Hippocampal formation (tissue), 2 donors: Measurements from ENCODE around the gene PRDM7.
A peak's percentile ranks its signal among the peaks of the same experiment; 100 is the strongest.

ENCODE experiments used
- DNase-seq, 2 donors: peaks; one replicate each; lab custom pipeline; 2025; lab: John Stamatoyannopoulos, UW

PRDM7 gene

DNA sequence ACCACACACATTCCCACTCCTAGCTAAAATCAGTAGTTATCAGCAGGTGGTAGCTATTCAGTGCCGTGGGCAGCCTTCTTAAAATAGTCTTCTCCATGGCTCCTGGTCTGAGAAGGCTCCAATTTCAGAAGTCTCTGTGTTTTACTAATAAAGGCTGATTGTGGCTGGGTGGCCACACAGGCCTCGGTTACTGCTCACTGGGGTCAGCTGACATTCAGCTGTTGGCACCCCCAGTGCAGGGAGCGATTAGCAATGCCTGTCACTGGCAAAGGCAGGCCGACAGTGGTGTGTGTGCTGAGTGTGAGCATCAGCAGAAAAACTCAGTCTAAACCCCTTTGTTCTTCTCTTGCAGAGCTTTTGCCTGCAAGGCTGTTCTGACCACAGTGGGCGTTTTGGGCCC is 41.2 kb downstream of the PRDM7 start:
- no peak for DNase-seq

- no peak for DNase-seq
Measured at GRCh38 chr16:90034504-90034903, 42.6 kb downstream of the PRDM7 start.

DNA sequence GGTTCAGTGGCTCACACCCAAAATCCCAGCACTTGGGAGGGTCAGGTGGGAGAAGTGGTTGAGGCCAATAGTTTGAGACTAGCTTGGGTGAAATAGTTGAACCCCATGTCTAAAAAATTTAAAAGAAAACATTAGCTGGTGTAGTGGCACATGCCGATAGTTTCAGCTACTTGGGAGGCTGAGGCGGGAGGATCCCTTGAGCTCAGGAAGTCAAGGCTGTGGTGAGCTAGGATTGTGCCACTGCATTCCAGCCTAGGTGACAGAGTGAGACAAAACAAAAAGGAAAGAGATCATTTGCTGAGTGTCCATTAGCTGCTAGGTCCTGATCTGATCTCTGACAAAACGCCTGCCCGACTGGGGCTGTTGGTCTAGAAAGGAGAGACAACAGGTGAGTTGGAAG is 43.7 kb downstream of the PRDM7 start:
- no peak for DNase-seq

GRCh38 chr16:90032674-90033331 is 44.3 kb downstream of the PRDM7 start:
- no peak for DNase-seq

GRCh38 chr16:90031931-90032673 is 45.0 kb downstream of the PRDM7 start:
- no peak for DNase-seq

GRCh38 chr16:90031186-90031930 is 45.8 kb downstream of the PRDM7 start:
- DNase-seq: no peak

DNA sequence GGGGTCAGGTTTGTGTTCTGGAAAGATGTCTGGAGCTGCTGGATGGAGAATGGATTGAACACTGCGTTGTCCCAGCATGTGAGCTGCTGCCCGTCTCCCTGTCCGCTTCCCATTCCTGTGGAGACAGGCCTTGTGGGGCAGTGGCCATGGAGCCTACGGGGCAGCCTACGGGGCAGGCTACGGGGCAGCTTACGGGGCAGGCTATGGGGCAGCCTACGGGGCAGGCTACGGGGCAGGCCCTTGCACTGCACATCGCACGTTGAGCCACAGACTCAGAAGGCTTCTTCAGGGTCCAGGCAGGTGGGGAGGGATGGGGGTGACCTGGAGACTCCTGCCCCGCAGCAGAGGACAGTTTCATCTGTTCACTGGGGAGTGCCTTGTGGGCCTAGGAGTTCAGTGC is 48.1 kb downstream of the PRDM7 start:
- no peak for DNase-seq

DNA sequence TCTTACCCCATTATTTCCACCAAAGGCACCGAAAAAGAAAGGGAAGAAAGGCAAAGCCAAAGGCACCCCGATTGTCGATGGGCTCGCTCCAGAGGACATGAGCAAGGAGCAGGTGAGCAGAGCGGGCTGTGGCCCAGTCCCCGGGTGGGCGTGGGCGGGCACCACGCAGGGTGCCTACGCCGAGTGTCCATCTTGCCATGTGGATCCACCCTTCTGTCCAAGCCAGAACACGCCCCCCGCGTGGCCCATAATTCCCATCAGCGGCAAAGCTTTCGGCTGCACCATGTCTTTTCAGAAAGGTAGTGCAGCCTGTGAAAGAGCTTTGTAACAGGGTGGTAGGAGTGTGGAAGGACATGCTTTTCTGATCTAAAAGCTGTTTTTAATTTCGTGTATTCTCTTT is 49.5 kb downstream of the PRDM7 start:
- no peak for DNase-seq

DNA sequence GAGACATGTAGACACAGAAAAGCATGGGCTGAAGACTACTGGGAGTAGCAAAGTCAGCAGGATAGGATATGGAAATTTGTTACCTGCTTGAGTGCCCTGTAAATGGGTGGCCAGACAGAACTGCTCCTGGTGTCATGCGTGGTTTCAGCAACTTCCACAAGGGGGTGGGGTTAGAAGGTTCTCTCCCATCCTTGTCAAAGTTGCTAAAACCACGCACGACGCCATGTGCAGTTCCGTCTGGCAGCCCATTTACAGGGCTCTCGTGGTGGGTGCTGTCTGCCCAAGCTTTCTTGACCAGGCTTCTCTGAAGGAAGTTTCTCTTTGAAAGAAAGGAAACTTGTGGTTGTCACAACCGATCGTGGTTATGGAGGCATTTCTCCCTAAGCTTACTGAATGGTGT is 51.0 kb downstream of the PRDM7 start:
- DNase-seq: no peak

DNA sequence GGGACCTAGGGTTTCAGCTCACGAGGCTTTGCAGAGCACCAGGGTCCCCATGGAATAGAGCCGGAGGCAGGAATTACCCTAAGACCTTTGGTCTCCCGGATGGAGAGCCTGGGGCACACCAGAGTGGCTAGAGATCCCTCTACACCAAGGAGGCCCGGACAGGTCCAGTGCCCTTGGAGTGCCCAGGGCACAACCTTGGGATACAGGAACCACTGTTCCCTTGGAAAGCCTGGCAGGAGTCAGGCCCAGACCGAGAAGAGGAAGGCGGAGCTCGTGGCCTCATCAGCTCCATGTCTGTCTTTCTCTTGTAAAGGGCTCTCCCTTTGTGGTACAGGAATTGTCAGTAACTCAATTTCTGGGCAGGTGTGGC is 54.1 kb downstream of the PRDM7 start:
- no peak for DNase-seq

DNA sequence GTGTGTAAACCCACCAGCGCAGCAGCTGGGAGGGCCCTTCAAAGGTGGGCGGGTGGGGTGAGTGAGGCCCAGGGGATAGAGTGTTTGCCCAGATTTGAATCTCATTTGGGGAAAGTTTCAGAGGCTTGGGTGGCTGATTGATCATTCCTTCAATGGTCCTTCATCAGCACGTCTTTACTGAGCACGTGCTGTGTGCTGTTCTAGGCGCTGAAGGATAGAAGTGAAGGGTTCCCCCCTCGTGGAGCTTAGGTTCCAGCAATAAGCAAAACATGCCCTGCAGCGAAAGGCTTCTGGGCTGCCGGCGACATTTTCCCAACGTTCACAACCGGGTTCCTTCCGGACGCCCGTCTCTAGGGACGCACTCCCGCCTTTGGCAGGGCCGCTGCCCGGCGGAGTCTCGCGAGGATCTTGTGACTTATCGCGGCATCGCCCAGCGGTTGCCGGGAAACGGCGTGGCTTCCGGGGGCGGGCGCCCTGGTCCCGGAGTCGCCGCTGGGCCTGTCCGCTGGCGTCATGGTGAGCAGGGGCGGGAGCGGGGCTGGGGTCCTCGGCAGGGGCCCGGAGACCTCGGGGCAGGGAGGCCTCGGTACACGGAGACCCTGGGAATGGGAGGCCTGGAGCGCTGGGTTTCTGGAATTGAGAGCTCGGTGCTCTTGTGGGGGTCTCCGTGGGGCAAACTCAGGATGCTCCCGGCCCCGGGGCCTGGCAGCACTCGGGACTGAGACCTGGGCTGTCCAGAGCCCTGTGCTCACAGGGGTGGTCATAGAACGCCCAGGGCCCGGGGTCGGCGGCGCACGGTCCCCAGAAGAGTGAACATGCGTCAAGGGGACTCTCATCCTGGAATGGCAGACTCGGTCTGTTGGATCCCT is 54.7 kb downstream of the PRDM7 start:
- DNase-seq: peak; percentile 76 to 85

- DNase-seq: peak; percentile 33 to 61
Measured at GRCh38 chr16:90020838-90021382, 56.2 kb downstream of the PRDM7 start.

DNA sequence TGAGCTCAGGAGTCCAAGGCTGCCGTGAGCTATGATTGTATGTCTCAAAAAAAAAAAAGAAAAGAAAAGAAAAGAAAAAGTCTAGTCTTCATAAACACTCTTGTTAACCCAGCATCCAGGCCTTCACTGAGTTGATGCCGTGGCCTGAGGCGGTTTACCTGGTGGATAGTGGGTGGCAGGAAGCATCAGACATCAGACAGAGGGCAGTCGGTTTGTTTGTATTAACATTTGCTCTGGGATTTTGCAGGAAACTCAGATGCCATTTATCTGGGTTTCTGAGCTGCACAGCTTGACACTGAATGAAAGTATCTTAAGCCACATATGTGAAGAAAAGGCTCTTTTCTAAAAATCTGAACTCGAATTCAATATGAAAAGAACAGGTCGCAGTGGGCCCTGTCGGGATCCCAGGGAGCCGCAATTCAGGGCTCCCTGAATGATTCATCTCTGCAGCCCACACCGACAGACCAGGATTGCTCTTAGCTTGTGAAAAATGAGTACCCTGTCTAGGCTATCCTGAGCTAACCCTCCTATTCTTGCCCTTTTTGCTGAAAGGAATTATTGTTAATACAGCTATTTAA is 56.8 kb downstream of the PRDM7 start:
- peak in 1 of 2 donors; percentile 61 for DNase-seq

- no peak for DNase-seq
Measured at GRCh38 chr16:90019543-90020259, 57.4 kb downstream of the PRDM7 start.

GRCh38 chr16:90018652-90019542 is 58.2 kb downstream of the PRDM7 start, which contains the start of gene DBNDD1:
TSS of gene DBNDD1 (minus strand) at chr16:90019456. CDS start at chr16:90019341, 115 bp downstream.
- DNase-seq: no peak

- no peak for DNase-seq
Measured at GRCh38 chr16:90018297-90018651, 58.9 kb downstream of the PRDM7 start.

DNA sequence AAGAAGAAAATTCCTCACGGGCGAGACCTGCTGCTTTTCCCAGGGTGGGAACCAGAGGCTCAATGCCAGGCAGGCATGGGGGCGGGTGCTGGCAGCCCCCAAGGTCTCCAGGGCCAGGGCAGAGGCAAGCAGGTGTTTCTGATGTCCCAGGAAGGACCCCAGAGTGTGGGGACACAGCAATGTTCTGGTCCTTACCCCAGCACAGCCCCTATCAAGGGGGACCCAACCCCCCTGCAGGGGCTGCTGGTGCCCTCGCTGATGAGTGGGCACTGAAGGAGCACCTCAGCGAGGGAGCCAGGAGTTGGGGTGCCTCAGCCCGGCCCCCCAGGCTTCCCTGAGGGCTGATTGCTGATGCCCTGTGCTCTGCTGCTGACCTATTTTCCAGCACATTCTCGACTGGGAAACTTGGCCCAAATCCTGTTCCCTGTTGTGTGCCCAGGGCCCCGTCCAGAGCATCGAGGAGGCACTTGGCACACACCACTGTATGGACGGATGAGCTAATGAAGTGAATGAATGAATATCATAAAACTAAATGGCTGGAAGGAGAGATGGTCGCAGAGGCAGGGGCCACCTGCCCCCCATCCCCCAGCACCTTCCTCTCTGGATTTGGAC is 60.7 kb downstream of the PRDM7 start:
- DNase-seq: no peak

DNA sequence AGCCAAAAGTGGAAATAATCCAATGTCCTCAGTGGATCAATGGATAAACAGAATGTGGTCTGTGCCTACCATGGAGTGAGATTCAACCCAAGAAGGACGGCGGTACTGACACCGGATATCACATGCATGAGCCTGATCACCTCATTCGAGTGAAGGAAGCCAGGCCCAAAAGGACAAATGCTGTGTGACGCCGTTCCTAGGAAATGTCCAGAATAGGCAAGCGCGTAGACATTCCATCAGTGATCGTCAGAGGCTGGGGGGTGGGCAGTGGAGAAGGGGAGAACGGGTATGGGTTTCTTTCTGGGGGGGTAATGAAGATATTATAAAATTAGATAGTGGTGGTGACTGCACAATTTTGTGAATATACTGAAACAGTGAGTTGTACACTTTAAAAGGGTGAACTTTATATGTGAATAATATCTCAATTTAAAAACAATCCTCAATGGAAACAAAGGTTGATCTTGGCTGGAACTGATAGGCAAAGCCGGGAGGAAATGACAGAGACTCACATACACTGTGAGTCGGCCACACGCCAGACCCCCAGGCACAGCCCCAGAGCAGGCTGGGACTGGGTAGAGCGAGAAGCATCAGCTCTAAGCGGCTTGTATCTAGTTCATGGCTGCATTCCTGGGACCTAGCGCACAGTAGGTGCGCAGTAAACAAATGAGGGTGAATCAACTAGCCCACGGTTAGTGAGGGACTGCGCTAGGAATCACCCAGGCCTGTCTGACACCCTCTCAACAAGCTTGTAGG is 61.4 kb downstream of the PRDM7 start:
- no peak for DNase-seq
